ENCODE measurements around the gene RNF149.
"Not testable (repeated sequence)": the region's sequence is repeated elsewhere in the genome, so short reads cannot be mapped to it uniquely, and the experiment has no call there.

The RNF149 gene

GRCh38 chr2:101253703-101254450 lies 54.6 kb downstream of the RNF149 start:
- no peak for DNase-seq (ENCODE audit: low spot score)

- peak; percentile 66 for DNase-seq (ENCODE audit: low spot score)
Observed at GRCh38 chr2:101253013-101253702, 55.3 kb downstream of the RNF149 start.

GRCh38 chr2:101252408-101253012 lies 56.0 kb downstream of the RNF149 start, which contains the start of gene CNOT11:
TSS of gene CNOT11 (plus strand) at chr2:101252886. CDS start at chr2:101252965, 79 bp downstream.
- peak; percentile 99 for DNase-seq (ENCODE audit: low spot score)

- DNase-seq (ENCODE audit: low spot score): no peak
Observed at GRCh38 chr2:101251844-101252407, 56.6 kb downstream of the RNF149 start.

GRCh38 chr2:101251246-101251781 lies 57.2 kb downstream of the RNF149 start:
- not testable (repeated sequence) for DNase-seq (ENCODE audit: low spot score)

- no peak for DNase-seq (ENCODE audit: low spot score)
Observed at GRCh38 chr2:101249826-101250225, 58.7 kb downstream of the RNF149 start.

GRCh38 chr2:101248756-101249155 lies 59.7 kb downstream of the RNF149 start:
- DNase-seq (ENCODE audit: low spot score): not testable (repeated sequence)

GRCh38 chr2:101245468-101245867 lies 63.0 kb downstream of the RNF149 start:
- DNase-seq (ENCODE audit: low spot score): not testable (repeated sequence)

- not testable (repeated sequence) for DNase-seq (ENCODE audit: low spot score)
Observed at GRCh38 chr2:101244899-101245298, 63.6 kb downstream of the RNF149 start.

- not testable (repeated sequence) for DNase-seq (ENCODE audit: low spot score)
Observed at GRCh38 chr2:101244373-101244772, 64.1 kb downstream of the RNF149 start.

GRCh38 chr2:101241158-101241557 lies 67.3 kb downstream of the RNF149 start:
- DNase-seq (ENCODE audit: low spot score): no peak

GRCh38 chr2:101240694-101241093 lies 67.8 kb downstream of the RNF149 start:
- DNase-seq (ENCODE audit: low spot score): not testable (repeated sequence)

- DNase-seq (ENCODE audit: low spot score): not testable (repeated sequence)
Observed at GRCh38 chr2:101239760-101240118, 68.8 kb downstream of the RNF149 start.

GRCh38 chr2:101238930-101239759 lies 69.4 kb downstream of the RNF149 start:
- no peak for DNase-seq (ENCODE audit: low spot score)

- DNase-seq (ENCODE audit: low spot score): not testable (repeated sequence)
Observed at GRCh38 chr2:101237944-101238343, 70.6 kb downstream of the RNF149 start.

- DNase-seq (ENCODE audit: low spot score): not testable (repeated sequence)
Observed at GRCh38 chr2:101235956-101236355, 72.5 kb downstream of the RNF149 start.

GRCh38 chr2:101234169-101234938 lies 74.1 kb downstream of the RNF149 start:
- DNase-seq (ENCODE audit: low spot score): no peak

- DNase-seq (ENCODE audit: low spot score): no peak
Observed at GRCh38 chr2:101232770-101233169, 75.7 kb downstream of the RNF149 start.

- no peak for DNase-seq (ENCODE audit: low spot score)
Observed at GRCh38 chr2:101231937-101232730, 76.4 kb downstream of the RNF149 start.

GRCh38 chr2:101231240-101231639 lies 77.3 kb downstream of the RNF149 start:
- DNase-seq (ENCODE audit: low spot score): no peak
